ENCODE measurements around the gene PRC1.

PRC1 gene

GRCh38 chr15:90970274-90970673, 24.1 kb downstream of the PRC1 start:
- H3K27me3 ChIP-seq (ENCODE audit: insufficient read depth, low read length), result no peaks in the 10 kb centered on the region
- no peaks in the 10 kb centered on the region for H3K4me1 ChIP-seq (ENCODE audit: control insufficient read depth, insufficient read depth, low read length, unreplicated experiment)
- no peak overlapping the region for H3K4me3 ChIP-seq (ENCODE audit: low read depth, low read length)
- no peaks in the 10 kb centered on the region for H3K79me2 ChIP-seq (ENCODE audit: control insufficient read depth, insufficient read depth, low read length, unreplicated experiment)
- H2AFZ ChIP-seq (ENCODE audit: low read length, unreplicated experiment), result no peak overlapping the region
- H3K36me3 ChIP-seq (ENCODE audit: insufficient read depth, low read length), result peaks cover 17% of the 10 kb centered on the region
- no peak overlapping the region for H3K27ac ChIP-seq (ENCODE audit: low read depth, low read length)

GRCh38 chr15:90968434-90968833, 25.9 kb downstream of the PRC1 start:
- H3K27me3 ChIP-seq (ENCODE audit: insufficient read depth, low read length), result no peaks in the 10 kb centered on the region
- H3K36me3 ChIP-seq (ENCODE audit: insufficient read depth, low read length), result peaks cover 22% of the 10 kb centered on the region
- H2AFZ ChIP-seq (ENCODE audit: low read length, unreplicated experiment), result no peak overlapping the region
- H3K4me1 ChIP-seq (ENCODE audit: control insufficient read depth, insufficient read depth, low read length, unreplicated experiment), result no peaks in the 10 kb centered on the region
- no peak overlapping the region for H3K4me3 ChIP-seq (ENCODE audit: low read depth, low read length)
- H3K79me2 ChIP-seq (ENCODE audit: control insufficient read depth, insufficient read depth, low read length, unreplicated experiment), result no peaks in the 10 kb centered on the region
- H3K27ac ChIP-seq (ENCODE audit: low read depth, low read length), result no peak overlapping the region

GRCh38 chr15:90967206-90967605, 27.1 kb downstream of the PRC1 start:
- Histone ChIP-seq H3K4me1 (ENCODE audit: control insufficient read depth, insufficient read depth, low read length, unreplicated experiment) (no peaks in the 10 kb centered on the region), H2AFZ (ENCODE audit: low read length, unreplicated experiment) (no peak overlapping the region), H3K4me3 (ENCODE audit: low read depth, low read length) (no peak overlapping the region), H3K27me3 (ENCODE audit: insufficient read depth, low read length) (no peaks in the 10 kb centered on the region), H3K27ac (ENCODE audit: low read depth, low read length) (no peak overlapping the region), H3K36me3 (ENCODE audit: insufficient read depth, low read length) (peaks cover 28% of the 10 kb centered on the region), H3K79me2 (ENCODE audit: control insufficient read depth, insufficient read depth, low read length, unreplicated experiment) (no peaks in the 10 kb centered on the region)

- no peak overlapping the region for H3K27ac ChIP-seq (ENCODE audit: low read depth, low read length)
- no peak overlapping the region for H2AFZ ChIP-seq (ENCODE audit: low read length, unreplicated experiment)
- no peak overlapping the region for H3K4me3 ChIP-seq (ENCODE audit: low read depth, low read length)
- no peaks in the 10 kb centered on the region for H3K27me3 ChIP-seq (ENCODE audit: insufficient read depth, low read length)
- no peaks in the 10 kb centered on the region for H3K79me2 ChIP-seq (ENCODE audit: control insufficient read depth, insufficient read depth, low read length, unreplicated experiment)
- H3K36me3 ChIP-seq (ENCODE audit: insufficient read depth, low read length), result peaks cover 28% of the 10 kb centered on the region
- no peaks in the 10 kb centered on the region for H3K4me1 ChIP-seq (ENCODE audit: control insufficient read depth, insufficient read depth, low read length, unreplicated experiment)
Observed at GRCh38 chr15:90966262-90966661, 28.1 kb downstream of the PRC1 start.

- H3K36me3 ChIP-seq (ENCODE audit: insufficient read depth, low read length), result peaks cover 18% of the 10 kb centered on the region; the same call in 1 of the 2 replicates
Observed at GRCh38 chr15:90962021-90962420, 32.3 kb downstream of the PRC1 start.

GRCh38 chr15:90960298-90961091, 33.8 kb downstream of the PRC1 start:
- Histone ChIP-seq H3K4me1 (ENCODE audit: control insufficient read depth, insufficient read depth, low read length, unreplicated experiment) (peaks cover 16% of the 10 kb centered on the region), H3K79me2 (ENCODE audit: control insufficient read depth, insufficient read depth, low read length, unreplicated experiment) (peaks cover 13% of the 10 kb centered on the region), H3K27me3 (ENCODE audit: insufficient read depth, low read length) (no peaks in the 10 kb centered on the region), H3K4me3 (ENCODE audit: low read depth, low read length) (no peak overlapping the region), H3K27ac (ENCODE audit: low read depth, low read length) (no peak overlapping the region), H3K36me3 (ENCODE audit: insufficient read depth, low read length) (peaks cover 18% of the 10 kb centered on the region; the same call in 1 of the 2 replicates), H2AFZ (ENCODE audit: low read length, unreplicated experiment) (no peak overlapping the region)

More at GRCh38 chr15:90962021-90962420, 32.3 kb downstream of the PRC1 start:
- Histone ChIP-seq H3K79me2 (ENCODE audit: control insufficient read depth, insufficient read depth, low read length, unreplicated experiment) (peaks cover 7% of the 10 kb centered on the region), H3K27me3 (ENCODE audit: insufficient read depth, low read length) (no peaks in the 10 kb centered on the region), H2AFZ (ENCODE audit: low read length, unreplicated experiment) (no peak overlapping the region), H3K27ac (ENCODE audit: low read depth, low read length) (no peak overlapping the region), H3K4me3 (ENCODE audit: low read depth, low read length) (no peak overlapping the region), H3K4me1 (ENCODE audit: control insufficient read depth, insufficient read depth, low read length, unreplicated experiment) (peaks cover 9% of the 10 kb centered on the region)

GRCh38 chr15:90959894-90960293, 34.4 kb downstream of the PRC1 start:
- Histone ChIP-seq H3K4me1 (ENCODE audit: control insufficient read depth, insufficient read depth, low read length, unreplicated experiment) (peaks cover 16% of the 10 kb centered on the region), H3K36me3 (ENCODE audit: insufficient read depth, low read length) (peaks cover 18% of the 10 kb centered on the region; the same call in 1 of the 2 replicates), H3K27me3 (ENCODE audit: insufficient read depth, low read length) (no peaks in the 10 kb centered on the region), H3K4me3 (ENCODE audit: low read depth, low read length) (no peak overlapping the region), H2AFZ (ENCODE audit: low read length, unreplicated experiment) (no peak overlapping the region), H3K27ac (ENCODE audit: low read depth, low read length) (no peak overlapping the region), H3K79me2 (ENCODE audit: control insufficient read depth, insufficient read depth, low read length, unreplicated experiment) (peaks cover 13% of the 10 kb centered on the region)

GRCh38 chr15:90959028-90959595, 35.2 kb downstream of the PRC1 start:
- Histone ChIP-seq H2AFZ (ENCODE audit: low read length, unreplicated experiment) (no peak overlapping the region), H3K4me3 (ENCODE audit: low read depth, low read length) (no peak overlapping the region), H3K4me1 (ENCODE audit: control insufficient read depth, insufficient read depth, low read length, unreplicated experiment) (peaks cover 16% of the 10 kb centered on the region), H3K79me2 (ENCODE audit: control insufficient read depth, insufficient read depth, low read length, unreplicated experiment) (peaks cover 13% of the 10 kb centered on the region), H3K36me3 (ENCODE audit: insufficient read depth, low read length) (peaks cover 18% of the 10 kb centered on the region; the same call in 1 of the 2 replicates), H3K27ac (ENCODE audit: low read depth, low read length) (no peak overlapping the region), H3K27me3 (ENCODE audit: insufficient read depth, low read length) (no peaks in the 10 kb centered on the region)

- H3K79me2 ChIP-seq (ENCODE audit: control insufficient read depth, insufficient read depth, low read length, unreplicated experiment), result peaks cover 13% of the 10 kb centered on the region
- no peak overlapping the region for H3K27ac ChIP-seq (ENCODE audit: low read depth, low read length)
- peaks cover 16% of the 10 kb centered on the region for H3K4me1 ChIP-seq (ENCODE audit: control insufficient read depth, insufficient read depth, low read length, unreplicated experiment)
- peak overlapping the region; percentile 87 for H3K4me3 ChIP-seq (ENCODE audit: low read depth, low read length)
- H2AFZ ChIP-seq (ENCODE audit: low read length, unreplicated experiment), result no peak overlapping the region
- H3K27me3 ChIP-seq (ENCODE audit: insufficient read depth, low read length), result no peaks in the 10 kb centered on the region
- H3K36me3 ChIP-seq (ENCODE audit: insufficient read depth, low read length), result peaks cover 11% of the 10 kb centered on the region; the same call in 1 of the 2 replicates
Observed at GRCh38 chr15:90957791-90958190, 36.5 kb downstream of the PRC1 start.

- Histone ChIP-seq H3K27me3 (ENCODE audit: insufficient read depth, low read length) (no peaks in the 10 kb centered on the region), H3K4me1 (ENCODE audit: control insufficient read depth, insufficient read depth, low read length, unreplicated experiment) (peaks cover 16% of the 10 kb centered on the region), H2AFZ (ENCODE audit: low read length, unreplicated experiment) (peak overlapping the region; percentile 37), H3K27ac (ENCODE audit: low read depth, low read length) (no peak overlapping the region), H3K36me3 (ENCODE audit: insufficient read depth, low read length) (peaks cover 7% of the 10 kb centered on the region; the same call in 1 of the 2 replicates), H3K4me3 (ENCODE audit: low read depth, low read length) (peak overlapping the region; percentile 87), H3K79me2 (ENCODE audit: control insufficient read depth, insufficient read depth, low read length, unreplicated experiment) (peaks cover 13% of the 10 kb centered on the region)
Observed at GRCh38 chr15:90957031-90957790, 37.1 kb downstream of the PRC1 start.

All from ACC112 (cell line).